ENCODE measurements around the gene ORMDL3. TPM values are rescaled to one million over a fixed set of nuclear protein-coding genes. Genes with fewer than 3 reads are reported as not detected.

ORMDL3 gene
- 28.0 TPM for total RNA-seq (2013)
- 10 to 100 TPM in 2 of 3 donors, 1 to 10 TPM in 1; 9.4 to 13.5 (median 11.8) TPM for polyA plus RNA-seq
- 12.3 and 14.3 TPM in 2 replicates for polyA minus RNA-seq
- total RNA-seq: 1.5 to 16.3 (median 9.4) reads per million in 11 experiments

GRCh38 chr17:39927101-39927928 lies at the start of gene ORMDL3, which contains the start of gene LRRC3C:
TSS of gene ORMDL3 (minus strand) at chr17:39927601. CDS start at chr17:39924203, 3,398 bp downstream.
TSS of gene LRRC3C (plus strand) at chr17:39927732. CDS start at chr17:39941524, 13,792 bp downstream.
- H3K27ac Mint-ChIP-seq: peak within 1 kb of the TSS; percentile 41 to 95 (median 82)
- H3K4me2 ChIP-seq (replicated peaks; ENCODE audit: extremely low read depth, low read length, poor library complexity, severe bottlenecking): peak within 1 kb of the TSS; percentile 97
- under 1% methylated on average over 56 of the region's 72 CpGs for WGBS (ENCODE audit: insufficient coverage)
- H3K4me3 Mint-ChIP-seq: peak within 1 kb of the TSS; percentile 92 to 99
- peaks cover 55% of the 10 kb centered on the region for H3K4me1 Mint-ChIP-seq
- H3K4me3 ChIP-seq (replicated peaks in 1 of 3; ENCODE audit: low read depth in 2 of 3, low read length in 3 of 3): peak within 1 kb of the TSS; percentile 71 to 97 (median 87)
- peaks cover 0 to 2% (median 0%) of the 10 kb centered on the region in 3 donors for H3K27me3 Mint-ChIP-seq (ENCODE audit: low read depth in 3 of 3)
- intact Hi-C loops (cut with micrococcal nuclease): loop anchor here (2.0 to 10.0 kb wide), 2 partner anchors 53 to 57 kb away; partner anchors contain the start of gene PSMD3 (in 2 of the 2)
- TF ChIP-seq, protein P1, sequence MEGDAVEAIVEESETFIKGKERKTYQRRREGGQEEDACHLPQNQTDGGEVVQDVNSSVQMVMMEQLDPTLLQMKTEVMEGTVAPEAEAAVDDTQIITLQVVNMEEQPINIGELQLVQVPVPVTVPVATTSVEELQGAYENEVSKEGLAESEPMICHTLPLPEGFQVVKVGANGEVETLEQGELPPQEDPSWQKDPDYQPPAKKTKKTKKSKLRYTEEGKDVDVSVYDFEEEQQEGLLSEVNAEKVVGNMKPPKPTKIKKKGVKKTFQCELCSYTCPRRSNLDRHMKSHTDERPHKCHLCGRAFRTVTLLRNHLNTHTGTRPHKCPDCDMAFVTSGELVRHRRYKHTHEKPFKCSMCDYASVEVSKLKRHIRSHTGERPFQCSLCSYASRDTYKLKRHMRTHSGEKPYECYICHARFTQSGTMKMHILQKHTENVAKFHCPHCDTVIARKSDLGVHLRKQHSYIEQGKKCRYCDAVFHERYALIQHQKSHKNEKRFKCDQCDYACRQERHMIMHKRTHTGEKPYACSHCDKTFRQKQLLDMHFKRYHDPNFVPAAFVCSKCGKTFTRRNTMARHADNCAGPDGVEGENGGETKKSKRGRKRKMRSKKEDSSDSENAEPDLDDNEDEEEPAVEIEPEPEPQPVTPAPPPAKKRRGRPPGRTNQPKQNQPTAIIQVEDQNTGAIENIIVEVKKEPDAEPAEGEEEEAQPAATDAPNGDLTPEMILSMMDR (IDR thresholded peaks at IDR 0.05): no peak
- peaks cover 0 to 2% (median 0%) of the 10 kb centered on the region in 7 donors for H3K9me3 Mint-ChIP-seq
- H3K27ac ChIP-seq (ENCODE audit: low read depth in 1 of 2, low read length in 2 of 2): peak within 1 kb of the TSS; percentile 10 to 80
- no peaks in the 10 kb centered on the region for H3K27me3 ChIP-seq (ENCODE audit: control insufficient read depth in 2 of 2, insufficient read depth in 2 of 2, low read length in 2 of 2)
- H3K36me3 Mint-ChIP-seq: peaks cover 13 to 18% of the 10 kb centered on the region in 2 donors
- H3K79me2 ChIP-seq (ENCODE audit: insufficient read depth, low read length): peaks cover 31% of the 10 kb centered on the region
- no peaks in the 10 kb centered on the region for H3K9me3 ChIP-seq (replicated peaks in 1 of 2; ENCODE audit: control insufficient read depth in 1 of 2, insufficient read depth in 1 of 2, low read length in 2 of 2)
- peaks cover 11% of the 10 kb centered on the region for H4K20me1 ChIP-seq (ENCODE audit: insufficient read depth, low read length)
- H3K36me3 ChIP-seq (replicated peaks in 1 of 2; ENCODE audit: control insufficient read depth in 1 of 2, insufficient read depth in 2 of 2, low read length in 2 of 2): peaks cover 12 to 20% of the 10 kb centered on the region in 2 donors
- DNase-seq: peak; percentile 87 to 89 (median 89)
- H2AFZ ChIP-seq (ENCODE audit: insufficient read depth, low read depth, low read length, poor library complexity, severe bottlenecking): peak within 1 kb of the TSS; percentile 99
- peaks cover 38 to 57% of the 10 kb centered on the region in 2 donors for H3K4me1 ChIP-seq (ENCODE audit: control insufficient read depth in 1 of 2, insufficient read depth in 2 of 2, low read length in 2 of 2)
- peak within 1 kb of the TSS; percentile 79 for H3K9ac ChIP-seq (ENCODE audit: insufficient read depth, low read length, poor library complexity, severe bottlenecking)

GRCh38 chr17:39975801-39976200 lies 48.4 kb upstream of the ORMDL3 start:
- no peak for DNase-seq
- no peak overlapping the region for H2AFZ ChIP-seq (ENCODE audit: insufficient read depth, low read depth, low read length, poor library complexity, severe bottlenecking)
- no peak overlapping the region for H3K9ac ChIP-seq (ENCODE audit: insufficient read depth, low read length, poor library complexity, severe bottlenecking)
- 68% methylated on average over 2 of the region's 4 CpGs for WGBS (ENCODE audit: insufficient coverage)
- no peaks in the 10 kb centered on the region for H3K27me3 ChIP-seq (ENCODE audit: control insufficient read depth in 2 of 2, insufficient read depth in 2 of 2, low read length in 2 of 2)
- TF ChIP-seq, protein P1 (IDR thresholded peaks at IDR 0.05): no peak
- intact Hi-C loops (cut with micrococcal nuclease): no loop called here
- no peaks in the 10 kb centered on the region for H3K36me3 ChIP-seq (replicated peaks in 1 of 2; ENCODE audit: control insufficient read depth in 1 of 2, insufficient read depth in 2 of 2, low read length in 2 of 2)
- peaks cover 43 to 48% of the 10 kb centered on the region in 2 donors for H3K4me1 ChIP-seq (ENCODE audit: control insufficient read depth in 1 of 2, insufficient read depth in 2 of 2, low read length in 2 of 2)
- peaks cover 2 to 13% (median 6%) of the 10 kb centered on the region in 3 donors for H3K27me3 Mint-ChIP-seq (ENCODE audit: low read depth in 3 of 3)
- no peaks in the 10 kb centered on the region for H3K9me3 Mint-ChIP-seq
- H3K4me2 ChIP-seq (replicated peaks; ENCODE audit: extremely low read depth, low read length, poor library complexity, severe bottlenecking): no peak overlapping the region
- peaks cover 2% of the 10 kb centered on the region for H3K79me2 ChIP-seq (ENCODE audit: insufficient read depth, low read length)
- H4K20me1 ChIP-seq (ENCODE audit: insufficient read depth, low read length): no peaks in the 10 kb centered on the region
- H3K36me3 Mint-ChIP-seq: no peaks in the 10 kb centered on the region
- peaks cover 44% of the 10 kb centered on the region for H3K4me1 Mint-ChIP-seq
- H3K27ac ChIP-seq (ENCODE audit: low read depth in 1 of 2, low read length in 2 of 2): no peak overlapping the region
- no peak overlapping the region for H3K27ac Mint-ChIP-seq
- no peaks in the 10 kb centered on the region for H3K9me3 ChIP-seq (replicated peaks in 1 of 2; ENCODE audit: control insufficient read depth in 1 of 2, insufficient read depth in 1 of 2, low read length in 2 of 2)
- H3K4me3 ChIP-seq (replicated peaks in 1 of 3; ENCODE audit: low read depth in 2 of 3, low read length in 3 of 3): no peak overlapping the region
- H3K4me3 Mint-ChIP-seq: no peak overlapping the region
